H9 (cell line): ENCODE results near the gene WFDC5. TPM values are rescaled to one million over a fixed set of nuclear protein-coding genes. Genes with fewer than 3 reads are reported as not detected.

Source experiments
- DNase-seq: peaks from one replicate; pipeline ENCODE4 v3.0.0-alpha.2; 2017
- H2AFZ ChIP-seq: one replicate; pipeline ENCODE4 v1.6.1; 2013; ENCODE audit warnings: mild to moderate bottlenecking, low read length, control low read depth, moderate library complexity
- H2AK5ac ChIP-seq: 2 replicates; pipeline ENCODE4 v1.6.1; 2013; ENCODE audit warnings: low read length, control low read depth, mixed read lengths; ENCODE audit not compliant: insufficient read length
- H2BK120ac ChIP-seq: one replicate; pipeline ENCODE4 v1.6.1; 2013; ENCODE audit warnings: low read depth, mild to moderate bottlenecking, low read length, control low read depth, inconsistent platforms; ENCODE audit not compliant: poor library complexity, severe bottlenecking
- H2BK12ac ChIP-seq: 2 replicates; pipeline ENCODE4 v1.6.1; 2013; ENCODE audit warnings: low read length, control low read depth, mixed read lengths, low read depth; ENCODE audit not compliant: insufficient read length
- H2BK15ac ChIP-seq: 2 replicates; pipeline ENCODE4 v1.6.1; 2013; ENCODE audit warnings: low read depth, low read length, control low read depth
- H2BK20ac ChIP-seq: one replicate; pipeline ENCODE4 v1.6.1; 2013; ENCODE audit warnings: low read depth, mild to moderate bottlenecking, low read length, control low read depth, inconsistent platforms; ENCODE audit not compliant: poor library complexity, severe bottlenecking
- H2BK5ac ChIP-seq: 2 replicates; pipeline ENCODE4 v1.6.1; 2013; ENCODE audit warnings: low read length, control low read depth, mixed read lengths; ENCODE audit not compliant: insufficient read length
- H3K14ac ChIP-seq: 2 replicates; pipeline ENCODE4 v1.6.1; 2013; ENCODE audit warnings: low read length, control low read depth; ENCODE audit not compliant: insufficient read depth
- H3K18ac ChIP-seq: 2 replicates; pipeline ENCODE4 v1.6.1; 2013; ENCODE audit warnings: low read depth, mild to moderate bottlenecking, mixed read lengths, low read length, control low read depth; ENCODE audit not compliant: insufficient read length
- H3K23ac ChIP-seq: 2 replicates; pipeline ENCODE4 v1.6.1; 2013; ENCODE audit warnings: low read length, control low read depth, mixed read lengths, low read depth; ENCODE audit not compliant: insufficient read length
- H3K23me2 ChIP-seq: 2 replicates; pipeline ENCODE4 v1.6.1; 2013; ENCODE audit warnings: low read depth, mild to moderate bottlenecking, mixed read lengths, low read length, control low read depth; ENCODE audit not compliant: insufficient read length, poor library complexity, severe bottlenecking
- H3K27ac ChIP-seq: 2 replicates; pipeline ENCODE4 v1.5.1; 2013; ENCODE audit warnings: low read length, control low read depth, mixed read lengths, low read depth; ENCODE audit not compliant: insufficient read length
- H3K27me3 ChIP-seq: 2 replicates; pipeline ENCODE4 v1.6.1; 2013; ENCODE audit warnings: low read length, control low read depth, inconsistent platforms; ENCODE audit not compliant: insufficient read depth
- H3K4ac ChIP-seq: 2 replicates; pipeline ENCODE4 v1.6.1; 2013; ENCODE audit warnings: low read depth, mild to moderate bottlenecking, control low read depth, inconsistent platforms, low read length, moderate library complexity
- H3K4me1 ChIP-seq: 2 replicates; pipeline ENCODE4 v1.6.1; 2013; ENCODE audit warnings: low read length, control low read depth, inconsistent platforms; ENCODE audit not compliant: insufficient read depth
- H3K4me2 ChIP-seq: 2 replicates; pipeline ENCODE4 v1.6.1; 2013; ENCODE audit warnings: low read length, control low read depth, mixed read lengths; ENCODE audit not compliant: insufficient read length, insufficient read depth
- H3K56ac ChIP-seq: 2 replicates; pipeline ENCODE4 v1.6.1; 2013; ENCODE audit warnings: low read depth, mild to moderate bottlenecking, mixed read lengths, low read length, control low read depth; ENCODE audit not compliant: insufficient read length
- H3K79me1 ChIP-seq: 2 replicates; pipeline ENCODE4 v1.6.1; 2013; ENCODE audit warnings: low read depth, mild to moderate bottlenecking, moderate library complexity, low read length, control low read depth, inconsistent platforms; ENCODE audit not compliant: insufficient read depth, poor library complexity, severe bottlenecking
- H3K79me2 ChIP-seq: 2 replicates; pipeline ENCODE4 v1.6.1; 2013; ENCODE audit warnings: low read length, control low read depth, inconsistent platforms; ENCODE audit not compliant: insufficient read depth
- H3K9ac ChIP-seq: 2 replicates; pipeline ENCODE4 v1.6.1; 2013; ENCODE audit warnings: low read length, control low read depth, mixed read lengths; ENCODE audit not compliant: insufficient read length; ENCODE audit errors: extremely low read depth
- H3K9me3 ChIP-seq: one replicate; pipeline ENCODE4 v1.6.1; 2013; ENCODE audit warnings: low read depth, low read length, inconsistent platforms; ENCODE audit not compliant: control insufficient read depth
- H3T11ph ChIP-seq: one replicate; pipeline ENCODE4 v1.6.1; 2013; ENCODE audit warnings: mild to moderate bottlenecking, low read length, control low read depth, inconsistent platforms
- H4K20me1 ChIP-seq: one replicate; pipeline ENCODE4 v1.6.1; 2013; ENCODE audit not compliant: control insufficient read depth, insufficient read length, insufficient read depth
- H4K5ac ChIP-seq: 2 replicates; pipeline ENCODE4 v1.6.1; 2013; ENCODE audit warnings: low read depth, mild to moderate bottlenecking, mixed read lengths, low read length, control low read depth; ENCODE audit not compliant: insufficient read length
- H4K8ac ChIP-seq: replicated peaks from 2 replicates; pipeline ENCODE4 v1.6.1; 2013; ENCODE audit warnings: low read length, control low read depth, mixed read lengths, low read depth; ENCODE audit not compliant: insufficient read length
- H4K91ac ChIP-seq: 2 replicates; pipeline ENCODE4 v1.6.1; 2013; ENCODE audit warnings: low read depth, mild to moderate bottlenecking, moderate library complexity, mixed read lengths, low read length, control low read depth; ENCODE audit not compliant: insufficient read length
- H3K27ac Mint-ChIP-seq, 3 experiments: 2 replicates in 2 of 3; 3 replicates in 1 of 3; pipeline ENCODE4 v1.8.0; 2020 to 2021; ENCODE audit warnings: mixed read lengths in 3 of 3, mild to moderate bottlenecking in 1 of 3, moderate library complexity in 1 of 3
- H3K27me3 Mint-ChIP-seq: 2 replicates; pipeline ENCODE4 v1.8.0; 2021; ENCODE audit warnings: low read depth, mild to moderate bottlenecking, moderate library complexity, mixed read lengths
- H3K36me3 Mint-ChIP-seq, 3 experiments: 2 replicates in 2 of 3; 3 replicates in 1 of 3; pipeline ENCODE4 v1.8.0; 2020 to 2021; ENCODE audit warnings: low read depth in 3 of 3, mixed read lengths in 3 of 3; ENCODE audit not compliant: insufficient read depth in 1 of 3
- H3K4me1 Mint-ChIP-seq, 2 experiments: 2 replicates each; pipeline ENCODE4 v1.8.0; 2020; ENCODE audit warnings: mixed read lengths in 2 of 2
- H3K4me3 Mint-ChIP-seq, 2 experiments: 2 replicates in 1 of 2; 3 replicates in 1 of 2; pipeline ENCODE4 v1.8.0; 2020 to 2021; ENCODE audit warnings: mild to moderate bottlenecking in 2 of 2, mixed read lengths in 2 of 2, moderate library complexity in 1 of 2
- H3K9me3 Mint-ChIP-seq, 2 experiments: 2 replicates in 1 of 2; 3 replicates in 1 of 2; pipeline ENCODE4 v1.8.0; 2020; ENCODE audit warnings: mild to moderate bottlenecking in 2 of 2, mixed read lengths in 2 of 2, moderate library complexity in 1 of 2
- CTCF ChIP-seq: fragments of 200-600 bp; sonication (generic); conservative IDR thresholded peaks from 3 replicates; pipeline ENCODE4 v1.8.0; 2021; ENCODE audit warnings: antibody characterized with exemption, mild to moderate bottlenecking
- WGBS: extraction: QIAGEN DNeasy Blood & Tissue Kit; methylation state at CpG from one replicate; pipeline ENCODE4 v1.1.7; 2013; ENCODE audit warnings: missing lambda C conversion rate, low lambda C conversion rate, mixed read lengths; ENCODE audit not compliant: insufficient read length; ENCODE audit errors: extremely low coverage; 5-methylcytosine and 5-hydroxymethylcytosine counted together
- total RNA-seq: library from RNA; stranded (reverse); gene quantifications from 2 replicates; pipeline ENCODE4 v1.2.1, GENCODE V29; 2021

WFDC5 gene
- total RNA-seq, 1 experiment from 2014 or later, result not detected

GRCh38 chr20:45113865-45114264 lies 1.1 kb downstream of the WFDC5 start:
- no peaks in the 10 kb centered on the region for H4K20me1 ChIP-seq
- peaks cover 9% of the 10 kb centered on the region for H3K27me3 Mint-ChIP-seq
- no peak overlapping the region for H3K27ac Mint-ChIP-seq
- H2BK20ac ChIP-seq, result no peak overlapping the region
- no peak overlapping the region for H3K4ac ChIP-seq
- H4K5ac ChIP-seq, result no peak overlapping the region
- no peak overlapping the region for H3K14ac ChIP-seq
- H3K79me1 ChIP-seq, result no peaks in the 10 kb centered on the region
- no peak overlapping the region for H2AK5ac ChIP-seq
- no peaks in the 10 kb centered on the region for H3K23me2 ChIP-seq
- no peak for DNase-seq
- H3K23ac ChIP-seq, result no peak overlapping the region
- no peaks in the 10 kb centered on the region for H3K36me3 Mint-ChIP-seq
- TF ChIP-seq CTCF, result no peak
- no peak overlapping the region for H3K9ac ChIP-seq
- H3K27ac ChIP-seq, result no peak overlapping the region
- no peak overlapping the region for H2BK12ac ChIP-seq
- no peak overlapping the region for H3K4me3 Mint-ChIP-seq
- H3K9me3 Mint-ChIP-seq, result no peaks in the 10 kb centered on the region
- no peak overlapping the region for H3K4me2 ChIP-seq
- no peak overlapping the region for H3T11ph ChIP-seq
- no peaks in the 10 kb centered on the region for H3K9me3 ChIP-seq
- H4K91ac ChIP-seq, result no peak overlapping the region
- no peaks in the 10 kb centered on the region for H3K27me3 ChIP-seq
- no peaks in the 10 kb centered on the region for H3K4me1 ChIP-seq
- H2BK120ac ChIP-seq, result no peak overlapping the region
- peaks cover 9 to 16% of the 10 kb centered on the region in 2 experiments for H3K4me1 Mint-ChIP-seq
- no peaks in the 10 kb centered on the region for H3K79me2 ChIP-seq
- no CpG with 5 or more reads among the region's 3 CpGs for WGBS
- no peak overlapping the region for H2AFZ ChIP-seq
- no peak overlapping the region for H4K8ac ChIP-seq
- H3K56ac ChIP-seq, result no peak overlapping the region
- H3K18ac ChIP-seq, result no peak overlapping the region
- H2BK15ac ChIP-seq, result no peak overlapping the region
- no peak overlapping the region for H2BK5ac ChIP-seq
